ENCODE measurements around the gene FSTL3. TPM values are rescaled to one million over a fixed set of nuclear protein-coding genes. Genes with fewer than 3 reads are reported as not detected.

FSTL3 gene
- total RNA-seq, 2 donors from 2014 or later: 9.8 to 14.1 TPM

DNA sequence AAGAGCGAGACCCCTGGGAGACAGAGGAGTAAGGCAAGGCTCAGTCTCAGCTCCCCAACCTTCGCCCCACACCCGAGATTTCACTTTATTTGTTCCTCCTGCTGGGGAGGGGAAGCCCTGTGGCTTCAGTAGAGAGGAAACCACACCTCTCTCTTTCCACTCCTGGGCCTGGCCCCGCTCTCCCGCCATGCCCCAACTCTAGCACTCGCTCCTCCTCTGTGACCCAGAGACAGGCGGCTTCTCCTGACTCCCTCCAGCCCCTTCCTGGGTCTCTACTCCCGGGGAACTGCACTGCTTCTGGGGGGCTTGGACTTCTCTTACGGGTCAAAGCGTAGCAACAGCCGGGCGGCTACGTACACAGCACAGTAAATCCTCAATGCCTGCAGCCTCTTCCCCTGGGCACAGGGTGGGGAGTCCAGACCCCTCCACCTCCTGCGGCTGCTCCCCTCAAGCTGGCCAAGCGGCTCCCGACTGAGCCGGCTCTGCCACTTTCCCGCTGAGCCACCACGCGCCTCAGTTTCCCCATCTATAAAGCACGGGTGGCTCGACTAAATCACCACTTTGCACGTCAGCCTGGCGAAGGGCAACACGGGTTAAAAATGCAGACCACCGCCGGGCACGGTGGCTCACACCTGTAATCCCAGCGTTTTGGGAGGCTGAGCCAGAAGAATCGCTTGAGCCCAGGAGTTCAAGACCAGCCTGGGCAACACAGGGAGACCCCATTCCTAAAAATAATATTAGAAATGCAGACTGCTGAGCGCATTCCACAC, 14.6 kb upstream of the FSTL3 start:
- peak; percentile 49 for DNase-seq
- no peaks in the 10 kb centered on the region for H3K4me1 ChIP-seq (ENCODE audit: control insufficient read depth, insufficient read depth, low read length)
- H3K36me3 Mint-ChIP-seq (ENCODE audit: low read depth): no peaks in the 10 kb centered on the region
- peak overlapping the region; percentile 68 for H3K4me3 Mint-ChIP-seq
- TF ChIP-seq, protein P1, sequence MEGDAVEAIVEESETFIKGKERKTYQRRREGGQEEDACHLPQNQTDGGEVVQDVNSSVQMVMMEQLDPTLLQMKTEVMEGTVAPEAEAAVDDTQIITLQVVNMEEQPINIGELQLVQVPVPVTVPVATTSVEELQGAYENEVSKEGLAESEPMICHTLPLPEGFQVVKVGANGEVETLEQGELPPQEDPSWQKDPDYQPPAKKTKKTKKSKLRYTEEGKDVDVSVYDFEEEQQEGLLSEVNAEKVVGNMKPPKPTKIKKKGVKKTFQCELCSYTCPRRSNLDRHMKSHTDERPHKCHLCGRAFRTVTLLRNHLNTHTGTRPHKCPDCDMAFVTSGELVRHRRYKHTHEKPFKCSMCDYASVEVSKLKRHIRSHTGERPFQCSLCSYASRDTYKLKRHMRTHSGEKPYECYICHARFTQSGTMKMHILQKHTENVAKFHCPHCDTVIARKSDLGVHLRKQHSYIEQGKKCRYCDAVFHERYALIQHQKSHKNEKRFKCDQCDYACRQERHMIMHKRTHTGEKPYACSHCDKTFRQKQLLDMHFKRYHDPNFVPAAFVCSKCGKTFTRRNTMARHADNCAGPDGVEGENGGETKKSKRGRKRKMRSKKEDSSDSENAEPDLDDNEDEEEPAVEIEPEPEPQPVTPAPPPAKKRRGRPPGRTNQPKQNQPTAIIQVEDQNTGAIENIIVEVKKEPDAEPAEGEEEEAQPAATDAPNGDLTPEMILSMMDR (conservative IDR thresholded peaks at IDR 0.05): no peak
- H3K27ac Mint-ChIP-seq: peak overlapping the region; percentile 90
- H3K9me3 ChIP-seq (ENCODE audit: control insufficient read depth, low read length): no peaks in the 10 kb centered on the region
- H3K27ac ChIP-seq (ENCODE audit: low read depth, low read length): no peak overlapping the region
- H3K9me3 Mint-ChIP-seq: peaks cover 8% of the 10 kb centered on the region
- WGBS, 2 experiments (ENCODE audit: insufficient coverage in 1 of 2, insufficient read length in 1 of 2): 51 to 55% methylated on average over 21 to 31 of the region's 31 CpGs
- peak overlapping the region; percentile 89 for H3K4me3 ChIP-seq (ENCODE audit: low read length)
- H3K4me1 Mint-ChIP-seq: peaks cover 17% of the 10 kb centered on the region
- no peaks in the 10 kb centered on the region for H3K36me3 ChIP-seq (ENCODE audit: control insufficient read depth, insufficient read depth, low read length)
- peaks cover 8% of the 10 kb centered on the region for H3K27me3 Mint-ChIP-seq (ENCODE audit: insufficient read depth)
- peak overlapping the region; percentile 80 for H3K9ac ChIP-seq (ENCODE audit: extremely low read depth, low read length, poor library complexity, severe bottlenecking)
- no peaks in the 10 kb centered on the region for H3K27me3 ChIP-seq (ENCODE audit: control insufficient read depth, insufficient read depth, low read length, poor library complexity, severe bottlenecking)

DNA sequence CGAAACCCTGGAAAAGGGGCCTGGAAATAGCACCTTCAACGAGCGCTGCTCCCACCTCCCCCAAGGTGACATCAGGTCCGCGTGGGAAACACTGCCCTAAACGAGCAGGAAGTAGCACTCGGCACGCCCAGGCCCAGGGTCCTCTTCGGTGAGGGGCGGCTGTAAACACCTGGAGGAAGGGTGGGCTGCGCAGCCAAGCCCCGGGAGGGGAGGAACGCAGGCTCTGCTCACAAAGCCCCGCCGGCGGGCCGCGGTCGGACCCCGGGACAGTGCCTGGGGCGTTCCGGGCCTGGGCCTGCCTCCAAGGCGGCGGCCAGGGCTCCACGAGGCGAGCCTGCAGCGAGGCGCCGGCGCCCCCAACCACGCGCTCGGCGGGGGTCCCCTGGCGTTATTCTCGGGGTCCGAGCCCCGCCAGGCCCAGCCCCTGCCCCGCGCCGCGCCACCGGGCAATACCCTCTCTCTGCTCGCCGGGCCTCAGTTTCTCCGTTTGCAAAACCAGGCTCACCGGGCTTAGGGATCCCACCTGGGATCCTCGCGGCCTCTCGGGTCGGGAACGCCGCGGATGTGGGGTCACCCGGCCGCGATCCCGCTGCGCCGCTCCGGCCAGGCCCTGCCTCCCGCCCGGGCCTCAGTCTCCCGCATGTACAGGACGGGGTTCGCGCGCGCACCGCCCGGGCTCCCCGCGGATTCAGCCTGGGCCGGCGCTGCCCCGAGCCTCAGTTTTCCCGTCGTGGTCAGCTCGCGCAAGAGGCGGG, 13.8 kb upstream of the FSTL3 start:
- DNase-seq: peak; percentile 74
- H3K27ac Mint-ChIP-seq: peak overlapping the region; percentile 90

DNA sequence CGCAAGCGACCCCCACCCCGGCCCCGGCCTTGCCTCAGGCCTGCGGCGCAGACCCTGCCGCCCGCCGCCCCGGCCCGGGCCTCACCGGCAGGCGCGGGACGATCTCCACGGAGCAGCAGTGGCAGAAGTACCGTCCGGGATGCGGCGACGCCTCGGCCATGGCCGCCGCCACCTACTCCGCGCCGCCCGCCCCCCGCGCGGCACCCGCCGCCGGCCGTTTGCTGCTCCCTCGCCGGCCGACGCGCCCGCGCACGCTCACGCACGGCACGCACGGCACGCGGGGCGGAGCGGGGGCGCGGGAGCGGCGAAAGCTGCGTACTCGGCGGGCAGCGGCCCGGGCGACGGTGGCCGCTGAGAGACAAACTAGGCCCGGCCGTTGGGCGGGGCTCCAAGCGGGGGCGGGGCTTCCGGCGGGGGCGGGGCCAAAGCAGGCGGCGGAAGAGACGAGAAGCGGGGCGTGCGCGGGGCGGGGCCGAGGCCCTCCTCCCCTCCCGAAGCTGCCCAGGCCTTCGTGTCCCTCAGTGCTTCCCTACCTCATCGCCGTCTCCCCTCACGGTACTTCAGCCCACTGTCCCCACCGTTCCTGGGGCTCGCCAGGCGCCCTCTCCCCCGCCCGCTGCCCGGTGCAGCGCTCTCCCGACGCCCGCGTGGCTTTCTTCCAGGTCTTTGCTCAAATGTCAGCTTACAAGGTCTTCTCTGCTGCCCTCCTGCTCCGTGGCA, 13.1 kb upstream of the FSTL3 start, which contains the start of gene RNF126:
RNF126 (minus strand) TSS at position 253 of the 720 bp plus-strand sequence; CDS start at position 160, 93 bp downstream.
- Histone ChIP-seq H3K27ac (ENCODE audit: low read depth, low read length) (peak within 1 kb of the TSS; percentile 66), H3K9me3 (ENCODE audit: control insufficient read depth, low read length) (no peaks in the 10 kb centered on the region), H3K4me1 (ENCODE audit: control insufficient read depth, insufficient read depth, low read length) (no peaks in the 10 kb centered on the region), H3K4me3 (ENCODE audit: low read length) (peak within 1 kb of the TSS; percentile 89), H3K9ac (ENCODE audit: extremely low read depth, low read length, poor library complexity, severe bottlenecking) (peak within 1 kb of the TSS; percentile 80), H3K36me3 (ENCODE audit: control insufficient read depth, insufficient read depth, low read length) (no peaks in the 10 kb centered on the region), H3K27me3 (ENCODE audit: control insufficient read depth, insufficient read depth, low read length, poor library complexity, severe bottlenecking) (no peaks in the 10 kb centered on the region)
- H3K27ac Mint-ChIP-seq: peak within 1 kb of the TSS; percentile 90
- no peaks in the 10 kb centered on the region for H3K36me3 Mint-ChIP-seq (ENCODE audit: low read depth)
- peaks cover 13% of the 10 kb centered on the region for H3K9me3 Mint-ChIP-seq
- TF ChIP-seq, protein P1 (conservative IDR thresholded peaks at IDR 0.05): no peak
- peak within 1 kb of the TSS; percentile 68 for H3K4me3 Mint-ChIP-seq
- peaks cover 13% of the 10 kb centered on the region for H3K27me3 Mint-ChIP-seq (ENCODE audit: insufficient read depth)
- WGBS, 2 experiments (ENCODE audit: insufficient coverage in 1 of 2, insufficient read length in 1 of 2): 3 to 62% methylated on average over 13 to 97 of the region's 97 CpGs
- peaks cover 17% of the 10 kb centered on the region for H3K4me1 Mint-ChIP-seq
- DNase-seq: peak; percentile 97

More for the DNA sequence above, 13.8 kb upstream of the FSTL3 start:
- TF ChIP-seq, protein P1 (conservative IDR thresholded peaks at IDR 0.05): no peak
- Histone ChIP-seq H3K27me3 (ENCODE audit: control insufficient read depth, insufficient read depth, low read length, poor library complexity, severe bottlenecking) (no peaks in the 10 kb centered on the region), H3K36me3 (ENCODE audit: control insufficient read depth, insufficient read depth, low read length) (no peaks in the 10 kb centered on the region), H3K27ac (ENCODE audit: low read depth, low read length) (peak overlapping the region; percentile 66), H3K9me3 (ENCODE audit: control insufficient read depth, low read length) (no peaks in the 10 kb centered on the region), H3K4me1 (ENCODE audit: control insufficient read depth, insufficient read depth, low read length) (no peaks in the 10 kb centered on the region), H3K9ac (ENCODE audit: extremely low read depth, low read length, poor library complexity, severe bottlenecking) (peak overlapping the region; percentile 80), H3K4me3 (ENCODE audit: low read length) (peak overlapping the region; percentile 89)
- 1% methylated on average over 60 to 81 of the region's 81 CpGs for WGBS, 2 experiments (ENCODE audit: insufficient coverage in 1 of 2, insufficient read length in 1 of 2)
- Mint-ChIP-seq H3K27me3 (ENCODE audit: insufficient read depth) (peaks cover 13% of the 10 kb centered on the region), H3K36me3 (ENCODE audit: low read depth) (no peaks in the 10 kb centered on the region), H3K4me3 (peak overlapping the region; percentile 68), H3K4me1 (peaks cover 17% of the 10 kb centered on the region), H3K9me3 (peaks cover 13% of the 10 kb centered on the region)

All from endodermal cell (in vitro differentiated cells).